ENCODE data around the gene ATP6AP2. TPM values are rescaled to one million over a fixed set of nuclear protein-coding genes. Genes with fewer than 3 reads are reported as not detected.
A peak's percentile ranks its signal among the peaks of the same experiment; 100 is the strongest.

ATP6AP2 gene
- total and polyA plus RNA-seq, 4 donors: 49.7 to 80.7 (median 58.1) TPM

GRCh38 chrX:40646489-40647306 lies 65.9 kb downstream of the ATP6AP2 start:
- H3K9ac ChIP-seq (ENCODE audit: low read depth in 1 of 2, low read length in 2 of 2): peak overlapping the region; percentile 57 to 63
- H3K36me3 ChIP-seq (ENCODE audit: control insufficient read depth in 4 of 4, insufficient read depth in 3 of 4, low read depth in 1 of 4, low read length in 3 of 4): peaks cover 0 to 2% (median 0%) of the 10 kb centered on the region in 4 donors
- no peaks in the 10 kb centered on the region for H3K9me3 ChIP-seq (ENCODE audit: control insufficient read depth in 4 of 4, low read length in 3 of 4)
- H3K4me3 ChIP-seq (ENCODE audit: low read depth in 1 of 3, low read length in 3 of 3): peak overlapping the region; percentile 61 to 86 (median 73)
- no peaks in the 10 kb centered on the region for H3K27me3 ChIP-seq (ENCODE audit: control insufficient read depth in 4 of 4, insufficient read depth in 4 of 4, low read length in 3 of 4)
- peak; percentile 40 for DNase-seq (ENCODE audit: low spot score)
- H3K27ac ChIP-seq (ENCODE audit: low read depth in 1 of 2, low read length in 2 of 2): peak overlapping the region; percentile 74 to 79
- TF ChIP-seq TAF1 (conservative IDR thresholded peaks at IDR 0.05): no peak
- no peak for TF ChIP-seq NR2F2 (IDR thresholded peaks at IDR 0.05)
- TF ChIP-seq RAD21 (IDR thresholded peaks at IDR 0.05): no peak
- no peak for TF ChIP-seq RXRA (IDR thresholded peaks at IDR 0.05)
- TF ChIP-seq FOXA1 (IDR thresholded peaks at IDR 0.05): no peak
- no peak for TF ChIP-seq REST (IDR thresholded peaks at IDR 0.05)
- TF ChIP-seq JUND (IDR thresholded peaks at IDR 0.05): no peak
- no peak for TF ChIP-seq EGR1 (IDR thresholded peaks at IDR 0.05; ENCODE audit: low read depth in 2 of 2)
- TF ChIP-seq CTCF (IDR thresholded peaks at IDR 0.05; ENCODE audit: low read depth, low read length, missing input control): no peak
- no peak for TF ChIP-seq GABPA (IDR thresholded peaks at IDR 0.05 in 1 of 2, conservative IDR thresholded peaks at IDR 0.05 in 1 of 2)
- no peak for TF ChIP-seq SP1 (IDR thresholded peaks at IDR 0.05)
- TF ChIP-seq FOXA2 (IDR thresholded peaks at IDR 0.05): no peak
- no peak for TF ChIP-seq ZBTB33 (IDR thresholded peaks at IDR 0.05)
- TF ChIP-seq MAX (IDR thresholded peaks at IDR 0.05): no peak
- WGBS: 2% methylated on average over 33 of the region's 33 CpGs
- peaks cover 3 to 43% (median 28%) of the 10 kb centered on the region in 4 donors for H3K4me1 ChIP-seq (ENCODE audit: control insufficient read depth in 4 of 4, insufficient read depth in 4 of 4, low read length in 3 of 4)
